GM23338 (cell line): ENCODE measurements around the gene MAP1LC3B. TPM values are rescaled to one million over a fixed set of nuclear protein-coding genes. Genes with fewer than 3 reads are reported as not detected.

Source experiments
- ATAC-seq: fragments of 200-7000 bp; cut with Tn5 transposase; 3 replicates; pipeline ENCODE4 v1.9.1; 2020
- DNase-seq: peaks from one replicate; pipeline ENCODE4 v3.0.0-alpha.2; 2015; ENCODE audit warnings: low spot score
- H2AFZ ChIP-seq: fragments of 200-600 bp; sonication (generic); 2 replicates; pipeline ENCODE4 v1.8.0; 2016; ENCODE audit warnings: antibody characterized with exemption, mild to moderate bottlenecking, moderate library complexity
- H3F3A ChIP-seq: fragments of 200-600 bp; sonication (generic); replicated peaks from 2 replicates; pipeline ENCODE4 v1.8.0; 2017; ENCODE audit warnings: antibody characterized with exemption, mixed run types, low read depth
- H3K27ac ChIP-seq: fragments of 200-600 bp; sonication (generic); 2 replicates; pipeline ENCODE4 v1.6.1; 2016; ENCODE audit warnings: low read depth
- H3K27me3 ChIP-seq: fragments of 200-600 bp; sonication (generic); 2 replicates; pipeline ENCODE4 v1.8.0; 2016; ENCODE audit warnings: mild to moderate bottlenecking, mixed run types, moderate library complexity; ENCODE audit not compliant: insufficient read depth
- H3K36me3 ChIP-seq: fragments of 200-600 bp; sonication (generic); 2 replicates; pipeline ENCODE4 v1.8.0; 2016; ENCODE audit warnings: mild to moderate bottlenecking; ENCODE audit not compliant: insufficient read depth
- H3K4me1 ChIP-seq: fragments of 200-600 bp; sonication (generic); 2 replicates; pipeline ENCODE4 v1.8.0; 2016; ENCODE audit warnings: mild to moderate bottlenecking, moderate library complexity; ENCODE audit not compliant: insufficient read depth
- H3K4me2 ChIP-seq: fragments of 200-600 bp; sonication (generic); 2 replicates; pipeline ENCODE4 v1.7.1; 2017; ENCODE audit warnings: mixed run types
- H3K4me3 ChIP-seq: fragments of 200-600 bp; sonication (generic); 2 replicates; pipeline ENCODE4 v1.6.1; 2016; ENCODE audit warnings: mixed run types
- H3K79me2 ChIP-seq: fragments of 200-600 bp; sonication (generic); replicated peaks from 2 replicates; pipeline ENCODE4 v1.8.0; 2017; ENCODE audit warnings: mild to moderate bottlenecking; ENCODE audit not compliant: insufficient read depth
- H3K9me2 ChIP-seq: fragments of 200-600 bp; sonication (generic); 2 replicates; pipeline ENCODE4 v1.8.0; 2017; ENCODE audit not compliant: insufficient read depth
- H4K20me1 ChIP-seq: fragments of 200-600 bp; sonication (generic); replicated peaks from 2 replicates; pipeline ENCODE4 v1.8.0; 2017; ENCODE audit warnings: mild to moderate bottlenecking; ENCODE audit not compliant: insufficient read depth
- H3K27ac Mint-ChIP-seq: 2 replicates; pipeline ENCODE4 v1.8.0; 2020; ENCODE audit warnings: inconsistent platforms, mild to moderate bottlenecking, moderate library complexity, mixed read lengths
- H3K27me3 Mint-ChIP-seq: 3 replicates; pipeline ENCODE4 v1.8.0; 2022; ENCODE audit warnings: low read depth, mild to moderate bottlenecking, moderate library complexity, mixed read lengths, inconsistent platforms; ENCODE audit not compliant: insufficient read depth, poor library complexity
- H3K36me3 Mint-ChIP-seq: 3 replicates; pipeline ENCODE4 v1.8.0; 2021; ENCODE audit warnings: low read depth, mild to moderate bottlenecking, inconsistent platforms, moderate library complexity, mixed read lengths
- H3K4me1 Mint-ChIP-seq: 3 replicates; pipeline ENCODE4 v1.8.0; 2020; ENCODE audit warnings: mild to moderate bottlenecking, inconsistent platforms, mixed read lengths
- H3K4me3 Mint-ChIP-seq: 3 replicates; pipeline ENCODE4 v1.8.0; 2021; ENCODE audit warnings: moderate library complexity, mild to moderate bottlenecking, inconsistent platforms, mixed read lengths
- H3K9me3 Mint-ChIP-seq: 3 replicates; pipeline ENCODE4 v1.8.0; 2020; ENCODE audit warnings: moderate library complexity, mild to moderate bottlenecking, inconsistent platforms, mixed read lengths
- CTCF ChIP-seq, 2 experiments: fragments of 200-600 bp in 1 of 2; sonication (generic) in 1 of 2; conservative IDR thresholded peaks; 2 replicates each; pipeline versions ENCODE4 v1.5.1 to v1.6.1; 2016 to 2017; ENCODE audit warnings: antibody characterized with exemption in 2 of 2, low read depth in 2 of 2, mild to moderate bottlenecking in 2 of 2, moderate library complexity in 1 of 2
- ETS1 ChIP-seq: IDR thresholded peaks from 2 replicates; pipeline ENCODE4 v1.6.1; 2016; ENCODE audit warnings: antibody characterized with exemption
- EZH2phosphoT487 ChIP-seq: fragments of 200-600 bp; sonication (generic); IDR thresholded peaks from one replicate; pipeline ENCODE4 v1.8.1; 2018; ENCODE audit warnings: antibody characterized with exemption; ENCODE audit not compliant: unreplicated experiment
- NANOG ChIP-seq: IDR thresholded peaks from 2 replicates; pipeline ENCODE4 v1.6.1; 2016; ENCODE audit warnings: antibody characterized with exemption, borderline replicate concordance
- POLR2AphosphoS5 ChIP-seq: IDR thresholded peaks from 2 replicates; pipeline ENCODE4 v1.6.1; 2016; ENCODE audit warnings: antibody characterized with exemption, low read depth
- REST ChIP-seq: IDR thresholded peaks from one replicate; pipeline ENCODE4 v1.6.1; 2018; ENCODE audit warnings: antibody characterized with exemption; ENCODE audit not compliant: unreplicated experiment
- ZNF331 ChIP-seq: fragments of 250-450 bp; sonication (Bioruptor Pico); IDR thresholded peaks from 2 replicates; pipeline ENCODE4 v1.5.0; 2020; ENCODE audit warnings: low read depth, mild to moderate bottlenecking, moderate library complexity
- polyA plus RNA-seq: library from polyadenylated mRNA; unstranded; fragments of >200 nt; fragmentation: Nextera tagmentation; extraction: Ambion mirVana; gene quantifications from 2 replicates; pipeline ENCODE4 v1.2.1, GENCODE V29; 2016
- total RNA-seq: library from RNA; depleted of rRNA; stranded (reverse); fragments of >200 nt; shearing (Covaris generic); gene quantifications from 2 replicates; pipeline ENCODE4 v1.2.3, GENCODE V29; 2014

MAP1LC3B gene
- total and polyA plus RNA-seq, 2 experiments from 2014 or later, result 35.9 to 80.2 TPM

- Mint-ChIP-seq H3K27ac (no peak overlapping the region), H3K4me1 (peaks cover 41% of the 10 kb centered on the region), H3K36me3 (peaks cover 42% of the 10 kb centered on the region), H3K4me3 (no peak overlapping the region), H3K9me3 (no peaks in the 10 kb centered on the region; the same call in 2 of the 3 replicates), H3K27me3 (peaks cover 12% of the 10 kb centered on the region)
- Histone ChIP-seq H3F3A (no peaks in the 10 kb centered on the region), H3K4me1 (peaks cover 20% of the 10 kb centered on the region), H3K36me3 (peaks cover 3% of the 10 kb centered on the region; the same call in 1 of the 2 replicates), H3K9me2 (no peaks in the 10 kb centered on the region), H3K4me2 (no peak overlapping the region), H3K79me2 (0 out of 2 replicates have a peak, but pooled peaks cover 2% of the 10 kb centered on the region), H3K4me3 (no peak overlapping the region), H2AFZ (no peak overlapping the region), H3K27ac (no peak overlapping the region), H3K27me3 (no peaks in the 10 kb centered on the region), H4K20me1 (peaks cover 7% of the 10 kb centered on the region)
- no peak for DNase-seq
- TF ChIP-seq ZNF331 (CRISPR knock-in tag) (no peak), ETS1 (no peak), CTCF (conservative IDR thresholded peaks at IDR 0.05; ENCODE audit: low read depth in 2 of 2) (no peak), EZH2phosphoT487 (no peak), POLR2AphosphoS5 (no peak)
- no peak for ATAC-seq
Observed at GRCh38 chr16:87423429-87423828, 31.3 kb downstream of the MAP1LC3B start.

- H3K9me3 Mint-ChIP-seq, result no peaks in the 10 kb centered on the region; the same call in 2 of the 3 replicates
- DNase-seq (no peak), ATAC-seq (no peak)
- no peak overlapping the region for H3K27ac ChIP-seq
- H3K4me3 Mint-ChIP-seq, result no peak overlapping the region
- H3K27me3 ChIP-seq, result no peaks in the 10 kb centered on the region
- H4K20me1 ChIP-seq, result peaks cover 7% of the 10 kb centered on the region
- no peaks in the 10 kb centered on the region for H3K9me2 ChIP-seq
- H2AFZ ChIP-seq, result no peak overlapping the region
- no peak overlapping the region for H3K4me3 ChIP-seq
- 0 out of 2 replicates have a peak, but pooled peaks cover 2% of the 10 kb centered on the region for H3K79me2 ChIP-seq
- H3K36me3 Mint-ChIP-seq, result peaks cover 43% of the 10 kb centered on the region
- no peaks in the 10 kb centered on the region for H3F3A ChIP-seq
- no peak overlapping the region for H3K4me2 ChIP-seq
- peaks cover 41% of the 10 kb centered on the region for H3K4me1 Mint-ChIP-seq
- peak overlapping the region; percentile 11; the same call in 1 of the 2 replicates for H3K27ac Mint-ChIP-seq
- peaks cover 20% of the 10 kb centered on the region for H3K4me1 ChIP-seq
- H3K27me3 Mint-ChIP-seq, result peaks cover 12% of the 10 kb centered on the region
- H3K36me3 ChIP-seq, result peaks cover 3% of the 10 kb centered on the region; the same call in 1 of the 2 replicates
- no peak for TF ChIP-seq REST
- no peak for TF ChIP-seq CTCF (conservative IDR thresholded peaks at IDR 0.05; ENCODE audit: low read depth in 2 of 2)
- no peak for TF ChIP-seq NANOG
- TF ChIP-seq ZNF331 (CRISPR knock-in tag), result no peak
Observed at GRCh38 chr16:87424266-87424665, 32.1 kb downstream of the MAP1LC3B start.
